IMR-90 (cell line): ENCODE results near the gene ANKRD61. TPM values are rescaled to one million over a fixed set of nuclear protein-coding genes. Genes with fewer than 3 reads are reported as not detected.

Source experiments
- ATAC-seq: fragments of 200-7000 bp; cut with Tn5 transposase; 2 replicates; pipeline ENCODE4 v1.9.1; 2020; ENCODE audit warnings: low read depth, mild to moderate bottlenecking, moderate library complexity
- BruUV-seq: library from RNA; stranded (reverse); fragments of 400-500 nt; replicated peaks from 2 replicates; lab custom pipeline; 2021; lab: Mats Ljungman, UMichigan
- CTCF ChIA-PET: fragments of 300-600 bp; formaldehyde crosslinking; extraction: SDS; loops from one replicate; lab custom pipeline; 2021; ENCODE audit warnings: antibody characterized with exemption; lab: Yijun Ruan, JAX
- POLR2A ChIA-PET: fragments of 300-600 bp; sonication (Branson Sonifier 250); formaldehyde crosslinking; loops from one replicate; lab custom pipeline; 2022; ENCODE audit warnings: antibody characterized with exemption; ENCODE audit not compliant: unreplicated experiment; lab: Charles Lee
- DNase-seq: peaks from one replicate; pipeline ENCODE4 v3.0.0; 2013
- H2AFZ ChIP-seq: replicated peaks from 2 replicates; pipeline ENCODE3; 2013; ENCODE audit warnings: low read length, mild to moderate bottlenecking; ENCODE audit not compliant: poor library complexity
- H2AK5ac ChIP-seq: 2 replicates; pipeline ENCODE4 v1.6.1; 2013; ENCODE audit warnings: low read depth, low read length, inconsistent platforms
- H2AK9ac ChIP-seq: replicated peaks from 2 replicates; pipeline ENCODE3; 2013; ENCODE audit warnings: mild to moderate bottlenecking, low read depth, low read length, moderate library complexity; ENCODE audit not compliant: poor library complexity
- H2BK120ac ChIP-seq: 2 replicates; pipeline ENCODE4 v1.6.1; 2013; ENCODE audit warnings: low read depth, low read length, inconsistent platforms
- H2BK15ac ChIP-seq: 3 replicates; pipeline ENCODE4 v1.6.1; 2013; ENCODE audit warnings: low read depth, low read length, inconsistent platforms
- H2BK20ac ChIP-seq: 2 replicates; pipeline ENCODE4 v1.6.1; 2013; ENCODE audit warnings: low read depth, mild to moderate bottlenecking, inconsistent platforms, low read length, moderate library complexity
- H2BK5ac ChIP-seq: 2 replicates; pipeline ENCODE4 v1.6.1; 2013; ENCODE audit warnings: mild to moderate bottlenecking, low read depth, low read length, inconsistent platforms; ENCODE audit not compliant: poor library complexity, severe bottlenecking
- H3K14ac ChIP-seq: replicated peaks from 2 replicates; pipeline ENCODE4 v1.6.1; 2013; ENCODE audit warnings: low read depth, low read length, inconsistent platforms
- H3K18ac ChIP-seq: 2 replicates; pipeline ENCODE4 v1.6.1; 2013; ENCODE audit warnings: low read depth, low read length, control low read depth
- H3K23ac ChIP-seq: 2 replicates; pipeline ENCODE4 v1.6.1; 2013; ENCODE audit warnings: low read depth, low read length, inconsistent platforms
- H3K27ac ChIP-seq: 2 replicates; pipeline ENCODE4 v1.5.1; 2013; ENCODE audit warnings: mild to moderate bottlenecking, control low read depth, low read length; ENCODE audit not compliant: insufficient read depth
- H3K27me3 ChIP-seq: 2 replicates; pipeline ENCODE4 v1.6.1; 2013; ENCODE audit warnings: low read length; ENCODE audit not compliant: control insufficient read depth, insufficient read depth
- H3K36me3 ChIP-seq: 2 replicates; pipeline ENCODE4 v1.6.1; 2013; ENCODE audit warnings: low read length, mixed read lengths; ENCODE audit not compliant: control insufficient read depth, insufficient read depth
- H3K4ac ChIP-seq: 2 replicates; pipeline ENCODE4 v1.6.1; 2013; ENCODE audit warnings: low read depth, low read length, inconsistent platforms
- H3K4me1 ChIP-seq: 2 replicates; pipeline ENCODE4 v1.6.1; 2013; ENCODE audit warnings: low read length, mixed read lengths; ENCODE audit not compliant: control insufficient read depth, insufficient read depth
- H3K4me2 ChIP-seq: 2 replicates; pipeline ENCODE4 v1.6.1; 2013; ENCODE audit warnings: low read depth, mild to moderate bottlenecking, control low read depth, low read length, moderate library complexity
- H3K4me3 ChIP-seq: 2 replicates; pipeline ENCODE4 v1.5.1; 2013; ENCODE audit warnings: low read depth, mild to moderate bottlenecking, control low read depth, low read length, moderate library complexity; ENCODE audit not compliant: insufficient read depth
- H3K56ac ChIP-seq: 2 replicates; pipeline ENCODE4 v1.6.1; 2013; ENCODE audit warnings: low read length, inconsistent platforms; ENCODE audit not compliant: insufficient read depth; ENCODE audit errors: extremely low read depth
- H3K79me1 ChIP-seq, 2 experiments: 2 replicates each; pipeline ENCODE4 v1.6.1; 2013; ENCODE audit warnings: low read length in 2 of 2, inconsistent platforms in 1 of 2, low read depth in 1 of 2
- H3K9ac ChIP-seq: 2 replicates; pipeline ENCODE4 v1.6.1; 2013; ENCODE audit warnings: low read depth, low read length, control low read depth
- H3K9me1 ChIP-seq: 2 replicates; pipeline ENCODE4 v1.6.1; 2013; ENCODE audit warnings: low read length, inconsistent platforms; ENCODE audit not compliant: insufficient read depth
- H3K9me3 ChIP-seq: 2 replicates; pipeline ENCODE4 v1.6.1; 2013; ENCODE audit warnings: low read length; ENCODE audit not compliant: control insufficient read depth, insufficient read depth
- H4K20me1 ChIP-seq: 2 replicates; pipeline ENCODE4 v1.6.1; 2013; ENCODE audit warnings: low read length, inconsistent platforms; ENCODE audit not compliant: insufficient read depth
- H4K5ac ChIP-seq: 2 replicates; pipeline ENCODE4 v1.6.1; 2013; ENCODE audit warnings: mild to moderate bottlenecking, low read depth, low read length, control low read depth
- H4K8ac ChIP-seq, 2 experiments: 2 replicates each; pipeline ENCODE4 v1.6.1; 2013; ENCODE audit warnings: low read depth in 2 of 2, low read length in 2 of 2, control low read depth in 1 of 2, inconsistent platforms in 1 of 2
- H4K91ac ChIP-seq: 2 replicates; pipeline ENCODE4 v1.6.1; 2013; ENCODE audit warnings: low read depth, low read length, inconsistent platforms; ENCODE audit not compliant: insufficient read depth
- BHLHE40 ChIP-seq: fragments of 150-350 bp; IDR thresholded peaks from 2 replicates; pipeline ENCODE4 v1.6.1; 2016; ENCODE audit warnings: mild to moderate bottlenecking, low read depth, low read length
- CEBPB ChIP-seq: IDR thresholded peaks from 2 replicates; pipeline ENCODE4 v1.6.1; 2012; ENCODE audit warnings: low read depth, low read length, improper control_type of control experiment
- CHD1 ChIP-seq: IDR thresholded peaks from 2 replicates; pipeline ENCODE4 v1.6.1; 2012; ENCODE audit warnings: low read depth, low read length, improper control_type of control experiment
- CTCF ChIP-seq: conservative IDR thresholded peaks from 2 replicates; pipeline ENCODE4 v1.5.1; 2012; ENCODE audit warnings: mild to moderate bottlenecking, low read depth, low read length, improper control_type of control experiment
- FOS ChIP-seq: fragments of 150-350 bp; IDR thresholded peaks from 2 replicates; pipeline ENCODE4 v1.6.1; 2016; ENCODE audit warnings: low read depth, low read length
- MAFK ChIP-seq: IDR thresholded peaks from 2 replicates; pipeline ENCODE4 v1.6.1; 2012; ENCODE audit warnings: low read depth, low read length, improper control_type of control experiment
- MAZ ChIP-seq: IDR thresholded peaks from 2 replicates; pipeline ENCODE4 v1.6.1; 2012; ENCODE audit warnings: low read depth, mild to moderate bottlenecking, low read length, improper control_type of control experiment, moderate library complexity, borderline replicate concordance
- MXI1 ChIP-seq: IDR thresholded peaks from 2 replicates; pipeline ENCODE4 v1.6.1; 2012; ENCODE audit warnings: low read depth, mild to moderate bottlenecking, low read length, moderate library complexity, borderline replicate concordance
- NFE2L2 ChIP-seq: fragments of 150-350 bp; IDR thresholded peaks from 2 replicates; pipeline ENCODE4 v1.6.1; 2016; ENCODE audit warnings: low read depth, mild to moderate bottlenecking, low read length
- POLR2A ChIP-seq: IDR thresholded peaks from 2 replicates; pipeline ENCODE4 v1.6.1; 2012; ENCODE audit warnings: mild to moderate bottlenecking, low read depth, low read length
- RAD21 ChIP-seq: IDR thresholded peaks from 2 replicates; pipeline ENCODE4 v1.6.1; 2012; ENCODE audit warnings: low read length, improper control_type of control experiment
- RCOR1 ChIP-seq: IDR thresholded peaks from 2 replicates; pipeline ENCODE4 v1.6.1; 2012; ENCODE audit warnings: mild to moderate bottlenecking, low read length, improper control_type of control experiment; ENCODE audit not compliant: insufficient replicate concordance
- SMC3 ChIP-seq: fragments of 150-350 bp; IDR thresholded peaks from 2 replicates; pipeline ENCODE4 v1.6.1; 2016; ENCODE audit warnings: low read depth, mild to moderate bottlenecking, antibody characterized with exemption, low read length, moderate library complexity
- WGBS, 2 experiments: methylation state at CpG; one replicate each; pipeline versions ENCODE4 v1.1.5 to v1.1.7; 2013; ENCODE audit warnings: missing lambda C conversion rate in 2 of 2; ENCODE audit not compliant: insufficient read length in 1 of 2; ENCODE audit errors: extremely low coverage in 2 of 2; 5-methylcytosine and 5-hydroxymethylcytosine counted together
- dilution Hi-C: fragments of 300-500 bp; cut with HindIII; formaldehyde crosslinking; loops from one replicate; pipeline ENCODE4 v1.14.3; 2018; ENCODE audit warnings: low sequenced_read_pairs; ENCODE audit not compliant: unreplicated experiment
- in situ Hi-C: fragments of 300-500 bp; cut with MboI; formaldehyde crosslinking; loops from 3 replicates; pipeline ENCODE4 v1.14.3; 2019; ENCODE audit warnings: low sequenced_read_pairs, inconsistent platforms, mixed read lengths
- intact Hi-C: fragments of 100-400 bp; cut with micrococcal nuclease; formaldehyde crosslinking; loops from 2 replicates; pipeline ENCODE4 v1.10.0; 2022
- polyA plus RNA-seq, 3 experiments: library from polyadenylated mRNA; depleted of rRNA; stranded (reverse); fragments of >200 nt; gene quantifications; 2 replicates each; pipeline ENCODE4 v1.2.3, GENCODE V29; 2012; ENCODE audit warnings: low replicate concordance in 1 of 3
- total RNA-seq: library from RNA; depleted of rRNA; stranded (reverse); fragments of >200 nt; gene quantifications from 2 replicates; pipeline ENCODE4 v1.2.3, GENCODE V29; 2012
- TF ChIP-seq, protein P1 (sequence below): fragments of 150-350 bp; IDR thresholded peaks from 2 replicates; pipeline ENCODE4 v1.6.1; 2016; ENCODE audit warnings: low read depth, mild to moderate bottlenecking, low read length, moderate library complexity, borderline replicate concordance
- TF ChIP-seq, protein P2 (sequence below): fragments of 150-350 bp; IDR thresholded peaks from 2 replicates; pipeline ENCODE4 v1.6.1; 2017; ENCODE audit warnings: mild to moderate bottlenecking, antibody characterized with exemption, low read length, low read depth

The ANKRD61 gene
- total and polyA plus RNA-seq, 2 of the 4 experiments (the other 2 are of a cell fraction) = 0.17 to 0.36 TPM

GRCh38 chr7:6078548-6078947 is 47.4 kb downstream of the ANKRD61 start:
- Histone ChIP-seq H3K4ac (no peak overlapping the region), H3K18ac (no peak overlapping the region), H2BK5ac (no peak overlapping the region), H2BK20ac (no peak overlapping the region), H2BK120ac (no peak overlapping the region), H3K56ac (no peak overlapping the region), H2BK15ac (no peak overlapping the region), H3K4me3 (no peak overlapping the region), H3K9me3 (no peaks in the 10 kb centered on the region), H3K27ac (no peak overlapping the region), H4K5ac (no peak overlapping the region), H4K91ac (no peak overlapping the region), H3K4me2 (no peak overlapping the region), H3K9me1 (no peaks in the 10 kb centered on the region), H2AK9ac (no peak overlapping the region), H2AK5ac (no peak overlapping the region), H3K36me3 (no peaks in the 10 kb centered on the region), H2AFZ (no peak overlapping the region), H4K8ac (no peak overlapping the region), H4K20me1 (no peaks in the 10 kb centered on the region), H3K4me1 (peaks cover 2% of the 10 kb centered on the region; the same call in 1 of the 2 replicates), H3K14ac (no peak overlapping the region), H3K79me1 (no peaks in the 10 kb centered on the region; a peak in 1 of 4 replicates), H3K27me3 (no peaks in the 10 kb centered on the region), H3K9ac (no peak overlapping the region), H3K23ac (no peak overlapping the region)
- intact Hi-C loops (no loop called here), dilution Hi-C loops (no loop called here), in situ Hi-C loops (no loop called here)
- ATAC-seq (no peak), DNase-seq (no peak)
- ChIA-PET POLR2A (no interaction called here), CTCF (no interaction called here)
- BruUV-seq = no TSS peak
- no peak for TF ChIP-seq FOS
- TF ChIP-seq MXI1 = no peak
- TF ChIP-seq SMC3 = no peak
- TF ChIP-seq, protein P1, sequence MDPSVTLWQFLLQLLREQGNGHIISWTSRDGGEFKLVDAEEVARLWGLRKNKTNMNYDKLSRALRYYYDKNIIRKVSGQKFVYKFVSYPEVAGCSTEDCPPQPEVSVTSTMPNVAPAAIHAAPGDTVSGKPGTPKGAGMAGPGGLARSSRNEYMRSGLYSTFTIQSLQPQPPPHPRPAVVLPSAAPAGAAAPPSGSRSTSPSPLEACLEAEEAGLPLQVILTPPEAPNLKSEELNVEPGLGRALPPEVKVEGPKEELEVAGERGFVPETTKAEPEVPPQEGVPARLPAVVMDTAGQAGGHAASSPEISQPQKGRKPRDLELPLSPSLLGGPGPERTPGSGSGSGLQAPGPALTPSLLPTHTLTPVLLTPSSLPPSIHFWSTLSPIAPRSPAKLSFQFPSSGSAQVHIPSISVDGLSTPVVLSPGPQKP = no peak
- TF ChIP-seq MAZ = no peak
- TF ChIP-seq CTCF = no peak
- TF ChIP-seq RAD21 = no peak
- no peak for TF ChIP-seq RCOR1
- TF ChIP-seq CHD1 = no peak
- TF ChIP-seq NFE2L2 = no peak
- TF ChIP-seq, protein P2, sequence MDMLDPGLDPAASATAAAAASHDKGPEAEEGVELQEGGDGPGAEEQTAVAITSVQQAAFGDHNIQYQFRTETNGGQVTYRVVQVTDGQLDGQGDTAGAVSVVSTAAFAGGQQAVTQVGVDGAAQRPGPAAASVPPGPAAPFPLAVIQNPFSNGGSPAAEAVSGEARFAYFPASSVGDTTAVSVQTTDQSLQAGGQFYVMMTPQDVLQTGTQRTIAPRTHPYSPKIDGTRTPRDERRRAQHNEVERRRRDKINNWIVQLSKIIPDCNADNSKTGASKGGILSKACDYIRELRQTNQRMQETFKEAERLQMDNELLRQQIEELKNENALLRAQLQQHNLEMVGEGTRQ = no peak
- no peak for TF ChIP-seq POLR2A
- TF ChIP-seq MAFK = no peak
- no peak for TF ChIP-seq BHLHE40
- no peak for TF ChIP-seq CEBPB
- WGBS, 2 experiments = 100% methylated on average over 1 of the region's 3 CpGs; no CpG with 5 or more reads in 1 of the 2 experiments
